ENCODE data around the gene MYOZ3.

The MYOZ3 gene

DNA sequence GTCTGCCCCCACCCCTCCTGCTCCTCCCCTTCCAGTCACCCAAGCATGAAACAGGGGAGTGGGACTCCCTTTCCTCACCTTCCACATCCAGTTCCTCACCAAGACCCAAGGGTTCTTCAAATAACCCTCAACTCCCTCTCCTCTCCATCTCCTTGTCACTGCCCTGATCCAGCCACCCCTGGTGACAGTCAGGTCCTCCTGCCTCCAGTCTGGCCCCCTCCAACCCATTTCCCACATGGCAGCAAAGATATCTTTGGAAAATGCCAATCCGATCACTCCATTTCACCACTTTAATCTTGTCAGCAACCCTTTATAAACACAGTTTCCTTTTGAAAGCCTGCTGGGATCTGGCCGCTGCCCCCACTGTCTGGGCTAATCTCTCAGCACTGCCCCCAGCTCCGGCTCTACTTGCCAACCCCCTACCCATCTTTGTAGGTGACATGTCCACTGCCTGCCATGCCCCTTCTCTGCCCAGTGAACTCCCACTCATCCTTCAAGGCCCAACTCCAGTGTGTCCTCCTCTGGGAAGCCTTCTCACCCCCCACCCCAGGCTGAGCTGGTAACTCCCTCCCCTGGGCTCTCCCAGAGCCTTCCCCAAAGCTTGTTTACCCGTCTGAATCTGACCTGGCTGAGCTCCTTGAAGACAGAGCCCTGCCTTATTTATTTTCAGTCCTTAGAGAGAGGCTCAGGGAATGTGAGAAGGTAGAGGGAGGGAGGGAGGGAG, 781 bp upstream of the MYOZ3 start:
- no peak for DNase-seq

DNA sequence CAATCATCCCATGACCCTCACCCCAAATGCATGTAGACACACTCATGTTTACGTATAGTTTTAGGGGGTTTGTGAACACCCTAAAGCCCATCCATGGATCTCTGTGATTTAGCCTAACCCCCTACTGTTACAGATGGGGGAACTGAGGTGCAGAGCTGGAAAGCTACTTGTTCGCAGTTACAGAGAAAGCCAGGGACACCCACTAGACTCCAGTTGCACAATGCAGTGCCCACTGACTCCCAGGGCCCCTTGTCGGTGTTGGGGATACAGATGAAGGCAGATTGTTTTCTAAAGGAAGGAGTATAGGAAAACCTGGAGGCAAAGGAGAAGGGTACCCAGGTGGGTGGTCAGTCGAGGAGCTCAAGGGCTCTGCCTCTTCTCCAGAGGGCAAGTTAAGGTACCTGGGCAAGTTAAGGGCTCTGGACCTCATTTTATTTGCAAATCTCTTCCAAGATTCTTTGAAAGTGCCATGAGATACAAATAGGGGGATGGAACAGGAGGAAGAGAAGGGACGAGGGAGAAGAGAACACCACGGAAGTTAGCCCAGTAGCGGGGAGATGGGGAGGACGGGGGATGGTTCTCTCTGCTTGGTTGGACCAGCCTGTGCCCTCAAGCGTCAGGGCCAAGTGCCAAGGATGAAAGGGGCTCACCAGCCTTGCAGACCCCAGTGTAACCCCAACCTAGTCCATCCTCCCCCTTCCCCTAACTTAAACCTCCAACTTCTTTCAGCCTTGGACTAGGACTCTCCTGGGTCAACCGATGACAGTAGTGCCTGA, 958 bp downstream of the MYOZ3 start:
- DNase-seq: no peak

DNA sequence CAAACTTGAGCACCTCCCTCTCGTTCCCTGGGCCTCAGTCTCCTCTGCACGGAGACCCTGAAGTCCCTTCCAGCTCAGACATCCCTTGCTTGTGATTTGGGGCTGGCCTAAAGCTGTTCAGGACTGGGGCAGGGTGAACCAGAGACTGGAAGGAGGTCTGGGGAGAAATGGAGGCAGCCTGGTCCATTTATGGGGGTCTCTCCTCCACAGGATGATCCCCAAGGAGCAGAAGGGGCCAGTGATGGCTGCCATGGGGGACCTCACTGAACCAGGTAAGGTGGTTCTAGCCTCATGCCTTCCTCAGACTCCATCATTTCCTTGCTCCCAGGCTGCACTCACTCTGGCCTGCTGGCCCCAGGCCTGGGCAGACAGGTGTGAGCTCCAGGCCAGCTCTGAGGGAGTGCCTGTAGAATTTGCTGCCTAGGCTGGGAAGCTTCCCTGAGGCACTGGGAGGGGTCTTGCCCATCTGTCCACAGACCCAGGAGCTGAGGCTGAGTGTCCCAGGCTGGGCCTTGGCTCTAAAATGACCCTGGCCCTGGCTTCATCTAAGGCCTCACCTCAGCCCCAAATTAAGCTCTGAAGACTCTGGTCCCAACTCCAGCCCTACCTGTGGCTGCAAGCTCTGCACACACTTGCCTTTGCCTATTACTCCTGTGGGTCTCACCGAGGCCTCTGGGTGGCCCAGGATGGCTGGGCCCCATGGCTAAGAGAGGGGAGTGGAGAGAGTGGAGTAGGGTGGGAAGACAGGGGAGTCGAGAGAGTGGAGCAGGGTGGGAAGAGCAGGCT, 1.9 kb downstream of the MYOZ3 start:
- DNase-seq: no peak

DNA sequence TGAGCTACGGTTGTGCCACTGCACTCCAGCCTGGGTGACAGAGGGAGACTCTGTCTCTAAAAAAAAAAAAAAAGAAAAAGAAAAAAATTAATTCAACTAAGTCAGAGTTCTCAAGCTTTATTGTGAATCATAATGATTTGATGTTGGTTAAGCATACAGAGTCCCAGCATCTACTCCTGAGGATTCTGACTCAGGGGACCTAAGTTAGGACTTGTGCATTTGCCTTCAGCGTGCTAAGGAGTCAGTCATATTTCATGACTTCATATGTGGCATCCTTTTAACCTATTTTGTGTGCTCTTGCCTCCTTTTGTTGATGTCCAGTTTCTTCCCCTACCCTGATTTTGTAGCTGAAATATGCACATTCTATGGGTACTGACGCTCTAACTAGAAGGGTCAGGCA, 2.9 kb downstream of the MYOZ3 start:
- DNase-seq: no peak

DNA sequence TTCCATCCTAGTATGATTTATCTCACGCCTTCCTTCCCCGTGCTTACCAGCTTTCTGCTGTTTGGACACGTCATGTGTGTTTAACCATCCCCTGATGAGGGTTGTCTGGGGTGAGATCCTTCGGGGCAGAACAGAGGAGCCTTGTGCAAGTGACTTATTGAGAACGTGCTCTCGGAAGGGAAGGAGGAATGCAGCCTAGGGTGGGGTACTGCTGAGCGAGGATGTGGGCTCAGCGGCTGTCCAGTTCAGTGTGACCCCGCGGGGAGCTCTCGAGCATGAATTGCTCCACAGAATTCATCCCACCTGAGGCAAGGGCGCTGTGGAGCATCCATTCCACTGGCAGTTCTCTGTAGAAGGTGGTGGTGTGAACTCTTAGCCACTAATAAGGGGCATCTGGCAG, 4.0 kb downstream of the MYOZ3 start:
- DNase-seq: no peak

DNA sequence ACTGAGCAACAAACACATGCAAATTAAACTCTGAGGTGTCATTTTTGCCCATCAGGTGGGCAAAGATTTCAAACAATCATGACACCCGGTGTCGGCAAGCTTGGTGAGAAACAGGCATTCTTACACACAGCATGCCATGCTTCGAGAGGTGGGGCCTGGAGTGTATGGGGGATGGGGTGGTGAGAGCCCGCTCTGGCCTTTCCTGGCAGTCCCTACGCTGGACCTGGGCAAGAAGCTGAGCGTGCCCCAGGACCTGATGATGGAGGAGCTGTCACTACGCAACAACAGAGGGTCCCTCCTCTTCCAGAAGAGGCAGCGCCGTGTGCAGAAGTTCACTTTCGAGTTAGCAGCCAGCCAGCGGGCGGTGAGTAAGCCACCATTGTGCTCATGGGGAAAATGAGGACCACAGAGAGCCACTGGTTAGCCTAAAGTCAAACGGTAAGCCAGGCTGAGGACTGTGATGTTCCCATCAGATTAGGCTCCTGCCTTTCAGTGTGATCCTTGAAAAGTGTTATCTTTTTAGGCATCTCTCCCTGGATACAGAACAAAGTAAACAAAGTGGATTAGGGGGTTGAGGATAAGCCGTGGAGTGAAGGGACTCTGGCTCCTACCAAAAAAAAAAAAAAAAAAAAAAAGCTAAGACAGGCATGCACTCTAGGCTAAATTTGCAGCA, 9.4 kb downstream of the MYOZ3 start:
- no peak for DNase-seq

DNA sequence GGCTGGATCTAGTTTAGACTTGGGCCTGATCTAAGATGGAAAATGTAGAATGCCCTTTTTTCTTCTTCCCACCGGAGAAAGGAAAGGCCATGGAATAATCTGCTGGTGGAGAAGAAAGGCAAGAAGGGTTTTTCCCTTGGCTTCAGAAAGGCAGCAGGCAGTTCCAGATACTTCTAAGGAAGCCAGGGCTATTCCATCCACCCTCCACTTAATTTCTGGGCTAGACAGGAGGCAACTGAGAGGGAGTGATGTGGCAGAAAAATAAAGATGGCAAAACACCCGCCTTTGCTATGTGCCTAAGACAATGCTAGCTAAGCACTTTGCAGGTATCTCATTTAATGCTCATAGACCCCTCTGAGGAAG, 9.9 kb downstream of the MYOZ3 start:
- no peak for DNase-seq

DNA sequence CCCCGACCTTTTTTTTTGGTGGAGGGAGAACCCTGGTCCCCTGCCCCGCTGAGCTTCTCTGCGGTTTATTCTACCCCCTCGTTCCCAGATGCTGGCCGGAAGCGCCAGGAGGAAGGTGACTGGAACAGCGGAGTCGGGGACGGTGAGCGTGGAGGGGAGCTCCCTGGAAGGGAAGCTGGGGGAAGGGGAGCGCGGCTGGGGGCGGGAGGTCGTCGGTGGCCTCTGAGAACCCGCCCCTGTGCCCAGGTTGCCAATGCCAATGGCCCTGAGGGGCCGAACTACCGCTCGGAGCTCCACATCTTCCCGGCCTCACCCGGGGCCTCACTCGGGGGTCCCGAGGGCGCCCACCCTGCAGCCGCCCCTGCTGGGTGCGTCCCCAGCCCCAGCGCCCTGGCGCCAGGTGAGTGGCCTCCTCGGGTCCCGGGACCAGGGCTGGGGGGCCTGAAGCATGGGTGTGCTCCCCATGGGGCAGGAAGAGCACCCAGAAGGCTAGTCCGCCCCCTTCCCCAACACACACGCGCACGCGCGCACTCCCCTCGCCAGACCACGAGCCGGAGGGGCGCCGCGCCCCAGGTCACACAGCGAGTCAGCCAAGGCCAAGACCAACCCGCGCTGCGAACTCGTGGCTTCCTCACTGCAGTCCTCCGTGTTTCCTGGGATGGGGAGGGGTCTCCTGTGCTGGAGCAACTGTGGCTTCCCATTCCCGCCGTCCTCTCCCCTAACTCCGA, 10.6 kb downstream of the MYOZ3 start:
- DNase-seq: no peak

DNA sequence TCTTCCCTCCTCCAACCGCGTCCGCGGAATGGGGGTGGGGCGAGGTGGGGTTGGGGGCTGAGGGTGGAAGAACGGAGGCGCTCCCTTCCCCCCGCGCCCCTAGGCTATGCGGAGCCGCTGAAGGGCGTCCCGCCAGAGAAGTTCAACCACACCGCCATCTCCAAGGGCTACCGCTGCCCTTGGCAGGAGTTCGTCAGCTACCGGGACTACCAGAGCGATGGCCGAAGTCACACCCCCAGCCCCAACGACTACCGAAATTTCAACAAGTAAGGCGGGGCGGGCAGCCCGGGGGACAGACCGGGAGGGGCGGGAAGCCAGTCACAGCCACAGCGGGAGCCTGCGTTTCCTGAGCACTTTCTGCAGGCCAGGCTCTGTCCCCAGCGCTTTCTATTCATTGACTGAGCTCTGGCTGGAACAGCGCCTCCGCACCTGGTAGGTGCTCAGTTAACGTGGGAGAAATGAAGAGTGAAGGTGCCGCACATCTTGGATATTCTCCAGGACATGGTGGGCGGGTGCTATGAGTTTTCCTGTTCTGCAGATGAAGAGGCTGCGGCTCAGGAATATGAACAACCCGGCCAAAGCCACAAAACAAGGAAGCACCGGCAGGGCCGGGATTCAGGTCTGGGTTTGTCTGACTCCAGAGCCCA, 11.3 kb downstream of the MYOZ3 start:
- no peak for DNase-seq

DNA sequence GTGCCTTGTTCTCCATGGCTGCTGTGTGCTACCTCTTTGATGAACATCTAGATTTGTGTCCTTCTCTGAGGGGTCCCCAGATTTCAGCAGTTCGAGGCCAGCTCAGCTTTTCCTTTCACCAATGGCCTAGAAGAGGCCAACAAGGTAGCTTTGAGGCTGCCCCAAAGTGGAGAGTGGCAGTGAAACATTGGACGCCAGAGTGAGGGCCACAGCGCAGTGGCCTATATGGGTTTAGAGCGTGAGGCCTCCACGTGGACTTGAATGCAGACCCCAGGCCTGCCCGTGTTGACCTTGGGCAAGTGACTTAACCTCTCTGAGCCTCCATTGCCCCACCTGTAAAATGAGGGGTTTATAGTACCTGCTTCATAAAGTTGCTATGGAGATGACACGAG, 11.8 kb downstream of the MYOZ3 start:
- no peak for DNase-seq

DNA sequence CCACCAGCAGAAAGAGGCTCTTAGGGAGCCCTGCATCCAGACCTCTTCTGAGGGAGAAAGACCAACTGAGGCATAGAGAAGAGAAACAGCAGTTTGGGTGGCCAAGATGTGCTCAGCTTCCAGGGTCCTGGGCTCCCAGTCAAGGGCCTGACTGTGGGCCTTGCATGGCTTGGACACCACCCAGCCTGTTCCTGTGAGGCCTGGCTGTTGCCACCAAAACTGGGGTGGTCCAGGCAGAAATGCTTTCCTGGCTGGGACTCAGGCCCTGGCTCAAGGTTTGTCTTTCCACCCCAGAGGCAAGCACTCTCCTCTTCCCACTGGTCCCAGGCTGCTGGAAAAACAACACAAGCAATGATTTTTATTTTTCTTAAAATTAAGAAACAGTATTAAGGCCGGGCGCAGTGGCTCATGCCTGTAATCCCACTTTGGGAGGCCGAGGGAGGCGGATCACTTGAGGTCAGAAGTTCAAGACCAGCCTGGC, 13.3 kb downstream of the MYOZ3 start:
- no peak for DNase-seq

DNA sequence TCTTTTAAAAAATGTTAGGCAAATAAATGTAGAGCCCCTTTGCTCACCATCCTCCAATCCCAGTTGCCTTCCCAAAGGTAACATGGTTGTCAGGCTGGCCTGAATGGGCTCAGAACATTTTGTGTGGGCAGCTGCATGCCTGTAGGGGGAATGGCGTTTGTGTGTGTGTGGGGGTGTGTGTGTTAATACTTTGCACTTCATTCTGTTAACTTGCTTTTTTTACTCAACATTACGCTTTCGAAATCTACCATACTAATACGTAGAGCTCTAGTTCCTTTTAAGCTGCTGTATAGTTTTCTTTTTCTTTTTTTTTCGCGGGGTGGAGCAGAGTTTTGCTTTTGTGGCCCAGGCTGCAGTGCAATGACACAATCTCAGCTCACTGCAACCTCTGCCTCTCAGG, 14.0 kb downstream of the MYOZ3 start:
- no peak for DNase-seq

DNA sequence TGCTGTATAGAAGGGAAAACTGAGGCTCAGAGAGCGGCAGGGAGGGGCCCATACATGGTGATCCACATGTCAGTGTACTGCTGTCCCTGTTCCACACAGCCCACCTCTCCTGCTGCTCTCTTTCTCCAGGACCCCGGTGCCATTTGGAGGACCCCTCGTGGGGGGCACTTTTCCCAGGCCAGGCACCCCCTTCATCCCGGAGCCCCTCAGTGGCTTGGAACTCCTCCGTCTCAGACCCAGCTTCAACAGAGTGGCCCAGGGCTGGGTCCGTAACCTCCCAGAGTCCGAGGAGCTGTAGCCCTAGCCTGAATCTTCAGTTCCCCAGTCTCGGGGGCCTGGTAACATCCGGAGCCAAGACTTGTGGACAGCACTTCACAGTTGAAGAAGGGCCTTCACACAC, 15.5 kb downstream of the MYOZ3 start:
- DNase-seq: no peak

DNA sequence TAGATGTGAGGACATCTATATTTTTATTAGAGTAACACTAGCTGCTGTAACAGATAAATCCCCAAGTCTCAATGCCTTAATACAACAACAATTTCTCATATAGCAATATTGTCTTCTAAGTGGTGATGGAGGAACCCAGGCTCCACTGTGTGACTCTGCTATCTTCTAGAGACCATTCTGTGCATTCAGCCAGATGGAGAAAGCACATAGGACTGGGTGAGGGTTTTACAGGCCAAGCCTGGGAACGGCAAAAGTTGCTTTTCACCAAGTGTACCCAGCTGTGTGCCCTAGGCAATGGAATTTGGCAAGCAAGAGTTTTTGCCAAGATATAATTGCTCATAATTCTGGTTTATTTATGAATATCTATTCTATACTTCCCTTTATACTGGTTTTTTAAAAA, 28.1 kb downstream of the MYOZ3 start:
- DNase-seq: no peak

DNA sequence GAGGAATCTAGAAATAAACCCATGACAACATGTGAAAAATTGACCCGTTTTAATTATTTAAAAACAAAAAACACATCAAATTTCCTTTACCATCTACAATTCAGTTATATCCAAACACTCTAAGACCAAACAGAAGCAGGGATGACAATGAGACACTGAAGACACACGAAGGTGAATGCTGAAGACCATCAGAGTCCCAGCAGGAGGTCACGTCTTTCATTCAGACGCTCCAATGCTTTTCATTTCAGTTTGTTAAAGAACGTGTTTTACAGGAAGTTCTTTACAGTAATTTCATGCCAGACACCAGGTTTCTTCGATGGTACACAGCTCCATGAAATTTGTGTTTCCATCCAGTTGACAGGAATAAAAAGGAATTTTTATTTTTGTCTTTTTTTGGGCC, 29.7 kb downstream of the MYOZ3 start:
- DNase-seq: no peak

DNA sequence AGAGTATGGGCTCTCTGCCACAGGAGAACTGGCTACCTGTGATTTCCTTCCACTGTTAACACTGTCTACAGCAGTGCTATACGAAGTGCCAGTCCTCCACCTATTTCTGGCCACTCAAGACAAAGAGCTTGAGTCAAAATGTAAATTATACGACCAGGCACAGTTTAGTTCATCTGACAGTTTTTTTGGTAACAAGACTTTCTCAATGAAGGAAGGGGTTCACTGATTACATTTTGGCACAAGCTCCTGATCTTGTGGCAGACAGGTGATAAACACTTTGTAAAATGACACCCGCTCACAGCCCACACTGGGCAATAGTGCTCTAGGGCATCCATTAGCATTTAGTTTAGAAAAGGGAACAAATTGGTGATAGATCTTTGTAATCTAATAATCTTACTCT, 31.2 kb downstream of the MYOZ3 start:
- DNase-seq: no peak

DNA sequence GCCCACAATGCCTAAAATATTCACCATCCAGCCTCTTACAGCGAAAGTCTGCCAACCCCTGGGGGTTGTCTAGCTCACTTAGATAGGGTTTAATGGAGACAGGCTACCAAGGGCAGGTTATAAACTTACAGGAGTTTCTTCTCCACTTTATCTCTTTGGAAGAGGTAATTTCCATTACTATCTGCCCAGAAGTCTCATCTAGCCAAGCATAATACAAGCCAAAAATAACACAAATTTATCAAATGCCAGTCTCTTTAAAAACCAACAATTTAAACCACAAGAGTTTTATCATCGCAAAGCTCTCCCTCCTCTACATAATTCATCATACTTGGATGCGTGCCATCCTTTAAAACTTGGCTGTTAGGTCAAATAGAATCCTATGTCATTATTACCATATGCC, 33.6 kb downstream of the MYOZ3 start:
- no peak for DNase-seq

DNA sequence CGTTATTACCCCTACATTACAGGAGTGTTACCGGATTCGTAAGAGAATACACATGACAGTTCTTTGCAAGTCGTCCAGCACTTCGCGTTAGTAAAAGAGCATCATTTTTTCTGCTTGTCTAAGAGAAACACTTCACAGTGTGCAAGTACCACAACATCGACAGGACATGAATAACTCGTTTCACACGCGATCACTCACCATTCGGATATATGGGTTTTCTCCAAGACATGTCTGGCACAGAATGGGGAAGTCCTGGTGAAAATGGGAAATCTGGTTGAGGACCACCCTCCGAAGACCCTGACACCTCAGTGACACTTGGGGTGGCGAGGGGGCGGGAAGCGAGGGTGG, 39.2 kb downstream of the MYOZ3 start:
- no peak for DNase-seq

DNA sequence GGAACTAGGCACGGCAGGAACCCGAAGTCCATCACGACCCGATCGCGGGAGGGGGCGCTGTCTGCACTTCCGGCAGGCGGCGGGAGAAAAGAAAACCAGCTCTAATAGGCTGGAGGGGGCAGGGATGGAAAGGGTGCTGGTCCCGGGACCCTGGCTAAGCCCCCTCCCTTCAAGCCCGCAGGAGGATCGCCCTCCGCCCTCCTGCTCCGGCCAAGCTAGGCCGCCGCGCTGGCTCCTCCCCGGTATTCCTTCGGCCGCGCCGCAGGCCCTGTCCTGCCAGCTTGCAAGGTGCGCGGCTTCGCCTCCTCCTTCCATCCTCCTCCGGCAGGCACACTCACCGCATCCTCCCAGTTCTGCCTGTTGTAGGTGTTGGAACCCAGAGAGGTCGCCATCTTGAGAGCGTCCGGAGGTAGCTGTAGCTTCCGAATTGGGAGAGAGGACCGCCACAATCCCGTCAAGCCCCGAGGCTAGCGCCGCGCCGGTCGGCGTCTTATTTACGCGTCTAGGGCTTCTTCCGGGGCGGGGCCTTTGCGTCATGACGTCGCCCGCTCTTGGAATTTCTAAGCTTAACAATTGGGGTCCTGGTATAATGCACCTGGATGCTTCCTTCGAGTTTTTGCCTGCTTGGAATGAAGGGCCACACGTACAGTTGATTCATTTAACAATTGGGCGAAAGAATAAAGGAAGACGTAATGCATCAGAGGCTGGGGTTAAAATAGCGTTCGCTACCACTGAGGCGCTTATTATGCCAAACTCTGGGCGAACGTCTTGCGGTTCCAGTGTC, 39.7 kb downstream of the MYOZ3 start, which contains the start of gene RBM22:
Gene RBM22 (minus strand): TSS at position 469 of the 784 bp plus-strand sequence. CDS start 77 bp downstream, at position 392.
- DNase-seq: peak; percentile 76 to 88

DNA sequence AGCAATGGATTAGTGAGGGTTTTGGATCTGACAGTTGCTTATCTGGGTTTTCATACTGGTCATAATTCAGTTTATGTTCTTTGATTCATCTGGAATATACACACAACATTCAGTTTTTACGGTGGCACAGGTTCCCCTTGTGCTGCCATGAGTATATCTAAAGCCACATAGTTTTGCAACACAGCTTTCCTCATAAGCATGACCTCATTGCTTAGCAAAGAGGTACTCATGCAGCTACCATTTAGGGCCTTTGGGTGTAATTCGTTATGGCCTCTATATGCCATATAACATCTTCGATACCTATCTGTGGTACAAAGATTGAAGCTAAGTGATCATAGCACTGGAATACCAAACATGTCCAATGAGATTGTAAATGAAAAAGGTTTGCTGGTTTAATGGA, 42.7 kb downstream of the MYOZ3 start:
- DNase-seq: no peak

DNA sequence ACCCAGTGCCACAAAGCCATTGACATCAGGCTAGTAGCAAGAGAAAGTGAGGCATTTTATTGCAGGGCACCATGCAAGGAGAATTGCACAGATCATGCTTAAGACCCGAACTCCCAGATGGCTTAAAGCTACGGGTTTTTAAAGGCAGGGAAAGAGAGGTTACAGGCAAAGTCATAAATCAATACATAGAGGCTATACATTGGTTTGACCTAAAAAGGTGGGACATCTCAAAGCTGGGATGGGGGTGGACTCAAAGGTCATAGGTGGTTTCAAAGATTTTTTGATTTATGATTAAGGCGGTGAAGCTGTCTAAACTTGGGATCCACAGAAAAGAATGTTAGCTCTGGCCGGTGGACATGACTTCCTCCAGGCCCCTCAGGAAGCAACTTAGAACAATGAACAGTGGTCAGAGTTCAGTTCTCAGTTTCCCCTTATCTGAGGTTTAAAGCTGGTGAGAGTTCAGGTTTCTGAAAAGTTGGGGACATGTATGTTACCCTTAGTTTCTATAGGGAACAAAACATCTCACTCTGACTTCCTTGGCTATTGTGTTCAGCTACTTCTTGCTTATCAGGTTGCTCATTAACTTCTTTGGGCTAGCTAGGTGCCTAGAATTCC, 45.8 kb downstream of the MYOZ3 start:
- DNase-seq: no peak

Data from NCI-H2081 (cell line).